GM20431 (cell line): ENCODE measurements around the gene IBA57.

Source experiments
- in situ Hi-C: fragments of 300-500 bp; cut with MseI, MboI; formaldehyde crosslinking; loops from one replicate; pipeline ENCODE4 v1.15.0; 2020; ENCODE audit warnings: low sequenced_read_pairs; ENCODE audit not compliant: unreplicated experiment

The IBA57 gene

GRCh38 chr1:228165372-228166169 is at the start of gene IBA57:
Gene IBA57, plus strand, starts transcription at chr1:228165804. Its CDS starts 13 bp downstream, at chr1:228165817.
- in situ Hi-C loops = no loop called here

GRCh38 chr1:228117335-228117734 is 48.3 kb upstream of the IBA57 start:
- in situ Hi-C loops = no loop called here

- in situ Hi-C loops = no loop called here
These were observed 47.6 kb upstream of the IBA57 start for GRCh38 chr1:228118040-228118439.

GRCh38 chr1:228120351-228120750 is 45.3 kb upstream of the IBA57 start:
- in situ Hi-C loops = no loop called here

- in situ Hi-C loops = no loop called here
These were observed 44.6 kb upstream of the IBA57 start for GRCh38 chr1:228120857-228121489.

GRCh38 chr1:228122921-228123441 is 42.6 kb upstream of the IBA57 start:
- in situ Hi-C loops = no loop called here

- in situ Hi-C loops = no loop called here
These were observed 42.1 kb upstream of the IBA57 start for GRCh38 chr1:228123505-228123904.

GRCh38 chr1:228125185-228125584 is 40.4 kb upstream of the IBA57 start:
- in situ Hi-C loops = no loop called here

GRCh38 chr1:228131766-228132165 is 33.8 kb upstream of the IBA57 start:
- in situ Hi-C loops = no loop called here

GRCh38 chr1:228134591-228134990 is 31.0 kb upstream of the IBA57 start:
- in situ Hi-C loops = no loop called here

GRCh38 chr1:228136901-228137300 is 28.7 kb upstream of the IBA57 start:
- in situ Hi-C loops = no loop called here

- in situ Hi-C loops = no loop called here
These were observed 26.1 kb upstream of the IBA57 start for GRCh38 chr1:228139406-228139930.

GRCh38 chr1:228139931-228140723 is 25.5 kb upstream of the IBA57 start, which contains the start of gene GUK1:
Gene GUK1, plus strand, starts transcription at chr1:228140279. Its CDS starts 24 bp downstream, at chr1:228140303.
- in situ Hi-C loops = no loop called here

GRCh38 chr1:228140724-228141225 is 24.8 kb upstream of the IBA57 start:
- in situ Hi-C loops = no loop called here

GRCh38 chr1:228141226-228142044 is 24.2 kb upstream of the IBA57 start:
- in situ Hi-C loops = no loop called here

GRCh38 chr1:228142155-228142691 is 23.4 kb upstream of the IBA57 start:
- in situ Hi-C loops = no loop called here

GRCh38 chr1:228142701-228143136 is 22.9 kb upstream of the IBA57 start:
- in situ Hi-C loops = no loop called here

GRCh38 chr1:228143480-228144192 is 22.0 kb upstream of the IBA57 start:
- in situ Hi-C loops = no loop called here
